SK-N-SH treated with all-trans-retinoic acid at 6 μM for 48 hours (cell line): ENCODE measurements around the gene GRK1.

Experiments used
- ATAC-seq: fragments of 200-7000 bp; cut with Tn5 transposase; 3 replicates; pipeline ENCODE4 v1.9.1; 2020; ENCODE audit warnings: mild to moderate bottlenecking, moderate library complexity
- ARNTL ChIP-seq: fragments of 450-650 bp; formaldehyde crosslinking; IDR thresholded peaks from 2 replicates; pipeline ENCODE4 v1.5.0; 2020; ENCODE audit warnings: low read depth, mild to moderate bottlenecking, moderate library complexity, borderline replicate concordance
- BACH2 ChIP-seq: fragments of 250-450 bp; sonication (Bioruptor Pico); IDR thresholded peaks from 2 replicates; pipeline ENCODE4 v1.9.0; 2021; ENCODE audit warnings: mild to moderate bottlenecking, borderline replicate concordance
- CSDC2 ChIP-seq: fragments of 250-450 bp; sonication (Bioruptor Pico); IDR thresholded peaks from 2 replicates; pipeline ENCODE4 v1.5.0; 2020; ENCODE audit warnings: mild to moderate bottlenecking, moderate library complexity
- ESRRG ChIP-seq: fragments of 250-450 bp; sonication (Bioruptor Pico); IDR thresholded peaks from 2 replicates; pipeline ENCODE4 v1.6.1; 2021; ENCODE audit warnings: mild to moderate bottlenecking
- GLIS3 ChIP-seq: fragments of 250-450 bp; sonication (Bioruptor Pico); IDR thresholded peaks from 2 replicates; pipeline ENCODE4 v1.5.0; 2020; ENCODE audit warnings: mild to moderate bottlenecking, moderate library complexity
- OSR1 ChIP-seq: fragments of 250-450 bp; sonication (Bioruptor Pico); IDR thresholded peaks from 2 replicates; pipeline ENCODE4 v1.8.0; 2022; ENCODE audit warnings: moderate library complexity, mild to moderate bottlenecking, inconsistent platforms
- PPARA ChIP-seq: fragments of 250-450 bp; sonication (Bioruptor Pico); IDR thresholded peaks from 2 replicates; pipeline ENCODE4 v1.5.0; 2020; ENCODE audit warnings: mild to moderate bottlenecking, borderline replicate concordance
- RARB ChIP-seq: fragments of 250-450 bp; sonication (Bioruptor Pico); IDR thresholded peaks from 2 replicates; pipeline ENCODE4 v1.8.0; 2021; ENCODE audit warnings: mild to moderate bottlenecking, moderate library complexity
- TCF4 ChIP-seq: fragments of 250-450 bp; sonication (Bioruptor Pico); IDR thresholded peaks from 2 replicates; pipeline ENCODE4 v1.8.0; 2021; ENCODE audit warnings: mild to moderate bottlenecking, moderate library complexity, borderline replicate concordance
- TOX ChIP-seq: fragments of 250-450 bp; sonication (Bioruptor Pico); IDR thresholded peaks from 2 replicates; pipeline ENCODE4 v1.8.0; 2021; ENCODE audit warnings: mild to moderate bottlenecking, moderate library complexity, borderline replicate concordance
- ZC3H10 ChIP-seq: fragments of 250-450 bp; sonication (Bioruptor Pico); IDR thresholded peaks from 2 replicates; pipeline ENCODE4 v1.5.1; 2021; ENCODE audit warnings: mild to moderate bottlenecking, moderate library complexity
- ZFP3 ChIP-seq: fragments of 250-450 bp; sonication (Bioruptor Pico); IDR thresholded peaks from 2 replicates; pipeline ENCODE4 v1.5.0; 2020; ENCODE audit warnings: mild to moderate bottlenecking, moderate library complexity
- ZFP30 ChIP-seq: fragments of 450-650 bp; formaldehyde crosslinking; IDR thresholded peaks from 2 replicates; pipeline ENCODE4 v1.5.0; 2022; ENCODE audit warnings: mild to moderate bottlenecking, moderate library complexity
- ZNF70 ChIP-seq: fragments of 450-650 bp; formaldehyde crosslinking; IDR thresholded peaks from 2 replicates; pipeline ENCODE4 v1.5.0; 2020; ENCODE audit warnings: mild to moderate bottlenecking, moderate library complexity
- ZNF8 ChIP-seq: fragments of 450-650 bp; formaldehyde crosslinking; IDR thresholded peaks from 2 replicates; pipeline ENCODE4 v1.5.0; 2020; ENCODE audit warnings: mild to moderate bottlenecking, moderate library complexity
- TF ChIP-seq, protein P1 (sequence below): fragments of 250-450 bp; sonication (Bioruptor Pico); IDR thresholded peaks from 2 replicates; pipeline ENCODE4 v1.5.1; 2021; ENCODE audit warnings: mild to moderate bottlenecking, moderate library complexity
- TF ChIP-seq, protein P2 (sequence below): fragments of 250-450 bp; sonication (Bioruptor Pico); IDR thresholded peaks from 2 replicates; pipeline ENCODE4 v1.8.0; 2020; ENCODE audit warnings: mild to moderate bottlenecking, moderate library complexity, borderline replicate concordance
- TF ChIP-seq, protein P3 (sequence below): fragments of 250-450 bp; sonication (Bioruptor Pico); IDR thresholded peaks from 2 replicates; pipeline ENCODE4 v1.5.0; 2020; ENCODE audit warnings: mild to moderate bottlenecking, moderate library complexity

The GRK1 gene

DNA sequence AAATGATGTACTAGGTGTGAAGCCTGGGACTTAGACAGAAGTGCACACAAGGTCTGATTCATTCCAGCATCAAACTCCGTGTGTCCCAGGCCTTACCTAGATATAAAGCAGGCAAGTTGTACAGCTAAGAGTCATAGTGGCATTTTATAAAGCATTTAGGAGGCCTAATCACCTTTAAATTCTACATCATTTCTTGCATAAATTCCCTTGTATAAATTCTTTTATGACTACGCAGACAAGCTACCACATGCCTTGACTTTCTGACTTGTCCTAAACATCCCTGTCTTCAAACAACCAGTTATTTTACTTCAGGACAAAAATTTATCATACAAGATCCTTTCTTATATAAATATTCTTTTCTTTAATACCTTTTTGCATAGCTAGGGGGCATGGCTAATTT, 114.6 kb downstream of the GRK1 start:
- no peak for ATAC-seq
- no peak for TF ChIP-seq TOX
- no peak for TF ChIP-seq PPARA (CRISPR knock-in tag)
- TF ChIP-seq ZFP30 (CRISPR knock-in tag) = no peak
- TF ChIP-seq ZFP3 = no peak
- TF ChIP-seq RARB (CRISPR knock-in tag) = no peak
- TF ChIP-seq, protein P1, sequence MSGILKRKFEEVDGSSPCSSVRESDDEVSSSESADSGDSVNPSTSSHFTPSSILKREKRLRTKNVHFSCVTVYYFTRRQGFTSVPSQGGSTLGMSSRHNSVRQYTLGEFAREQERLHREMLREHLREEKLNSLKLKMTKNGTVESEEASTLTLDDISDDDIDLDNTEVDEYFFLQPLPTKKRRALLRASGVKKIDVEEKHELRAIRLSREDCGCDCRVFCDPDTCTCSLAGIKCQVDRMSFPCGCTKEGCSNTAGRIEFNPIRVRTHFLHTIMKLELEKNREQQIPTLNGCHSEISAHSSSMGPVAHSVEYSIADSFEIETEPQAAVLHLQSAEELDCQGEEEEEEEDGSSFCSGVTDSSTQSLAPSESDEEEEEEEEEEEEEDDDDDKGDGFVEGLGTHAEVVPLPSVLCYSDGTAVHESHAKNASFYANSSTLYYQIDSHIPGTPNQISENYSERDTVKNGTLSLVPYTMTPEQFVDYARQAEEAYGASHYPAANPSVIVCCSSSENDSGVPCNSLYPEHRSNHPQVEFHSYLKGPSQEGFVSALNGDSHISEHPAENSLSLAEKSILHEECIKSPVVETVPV (CRISPR knock-in tag) = no peak
- no peak for TF ChIP-seq CSDC2 (CRISPR knock-in tag)
- TF ChIP-seq ARNTL (CRISPR knock-in tag) = no peak
- TF ChIP-seq, protein P2, sequence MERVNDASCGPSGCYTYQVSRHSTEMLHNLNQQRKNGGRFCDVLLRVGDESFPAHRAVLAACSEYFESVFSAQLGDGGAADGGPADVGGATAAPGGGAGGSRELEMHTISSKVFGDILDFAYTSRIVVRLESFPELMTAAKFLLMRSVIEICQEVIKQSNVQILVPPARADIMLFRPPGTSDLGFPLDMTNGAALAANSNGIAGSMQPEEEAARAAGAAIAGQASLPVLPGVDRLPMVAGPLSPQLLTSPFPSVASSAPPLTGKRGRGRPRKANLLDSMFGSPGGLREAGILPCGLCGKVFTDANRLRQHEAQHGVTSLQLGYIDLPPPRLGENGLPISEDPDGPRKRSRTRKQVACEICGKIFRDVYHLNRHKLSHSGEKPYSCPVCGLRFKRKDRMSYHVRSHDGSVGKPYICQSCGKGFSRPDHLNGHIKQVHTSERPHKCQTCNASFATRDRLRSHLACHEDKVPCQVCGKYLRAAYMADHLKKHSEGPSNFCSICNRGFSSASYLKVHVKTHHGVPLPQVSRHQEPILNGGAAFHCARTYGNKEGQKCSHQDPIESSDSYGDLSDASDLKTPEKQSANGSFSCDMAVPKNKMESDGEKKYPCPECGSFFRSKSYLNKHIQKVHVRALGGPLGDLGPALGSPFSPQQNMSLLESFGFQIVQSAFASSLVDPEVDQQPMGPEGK = no peak

DNA sequence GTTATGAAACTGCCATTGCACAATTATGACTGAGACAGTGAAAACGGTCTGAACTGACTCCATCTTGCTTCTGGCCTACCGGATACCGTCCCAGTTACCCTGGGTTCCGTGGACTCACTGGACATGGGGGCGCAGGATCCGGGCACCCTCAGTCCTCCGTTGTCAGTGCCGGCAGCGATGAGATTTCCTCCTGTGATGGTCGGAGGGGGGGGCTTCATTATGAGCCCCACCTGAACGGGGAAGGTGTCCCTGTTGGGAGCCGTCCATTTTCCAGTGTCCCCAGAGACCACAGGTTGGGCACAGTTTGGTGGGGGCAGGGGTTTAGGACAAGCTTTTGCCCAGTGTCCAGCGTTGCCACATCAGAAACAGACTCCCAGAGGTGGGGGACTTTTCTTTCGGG, 115.5 kb downstream of the GRK1 start:
- no peak for ATAC-seq
- TF ChIP-seq ZNF70 = no peak
- TF ChIP-seq, all 23 proteins: peak for 0

DNA sequence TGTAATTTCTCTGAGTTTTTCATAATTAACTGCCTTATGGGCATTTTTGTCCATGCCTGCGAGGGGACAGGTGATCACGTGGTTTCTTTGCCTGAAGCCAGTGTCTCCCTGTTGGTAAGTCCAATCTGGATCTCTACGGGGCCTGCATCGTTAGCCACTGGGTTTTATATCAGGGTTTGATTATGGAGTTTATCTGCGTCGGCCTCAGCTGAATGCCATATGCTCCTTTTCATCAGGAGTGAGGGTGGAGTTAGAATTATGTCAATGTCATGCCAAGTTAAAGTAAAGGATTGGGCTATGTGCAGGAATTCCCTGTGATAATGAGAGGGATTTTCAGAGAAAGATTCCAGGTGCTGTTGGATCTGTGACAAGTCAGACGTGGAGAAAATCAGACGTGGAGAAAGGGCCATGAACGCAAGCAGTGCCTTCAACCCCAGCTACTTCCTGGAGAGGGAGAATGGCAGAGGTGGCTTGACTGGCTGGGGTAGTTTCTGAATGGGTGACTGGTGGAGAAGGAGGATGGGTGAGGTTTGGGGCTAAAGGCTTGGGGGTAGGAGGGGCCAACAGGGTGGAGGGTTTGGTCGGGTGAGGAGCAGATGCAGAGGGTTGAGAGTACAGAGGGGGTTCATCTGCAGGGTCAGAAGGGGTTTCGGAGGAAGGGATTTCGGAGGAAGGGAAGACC, 116.3 kb downstream of the GRK1 start:
- no peak for ATAC-seq
- TF ChIP-seq ZNF8 (CRISPR knock-in tag) (no peak), BACH2 (CRISPR knock-in tag) (no peak), GLIS3 (CRISPR knock-in tag) (no peak), CSDC2 (CRISPR knock-in tag) (no peak), TOX (no peak), RARB (CRISPR knock-in tag) (no peak), ESRRG (CRISPR knock-in tag) (no peak), TCF4 (CRISPR knock-in tag) (no peak), ZC3H10 (CRISPR knock-in tag) (no peak)
- TF ChIP-seq, protein P1 (CRISPR knock-in tag) = no peak
- TF ChIP-seq, protein P3, sequence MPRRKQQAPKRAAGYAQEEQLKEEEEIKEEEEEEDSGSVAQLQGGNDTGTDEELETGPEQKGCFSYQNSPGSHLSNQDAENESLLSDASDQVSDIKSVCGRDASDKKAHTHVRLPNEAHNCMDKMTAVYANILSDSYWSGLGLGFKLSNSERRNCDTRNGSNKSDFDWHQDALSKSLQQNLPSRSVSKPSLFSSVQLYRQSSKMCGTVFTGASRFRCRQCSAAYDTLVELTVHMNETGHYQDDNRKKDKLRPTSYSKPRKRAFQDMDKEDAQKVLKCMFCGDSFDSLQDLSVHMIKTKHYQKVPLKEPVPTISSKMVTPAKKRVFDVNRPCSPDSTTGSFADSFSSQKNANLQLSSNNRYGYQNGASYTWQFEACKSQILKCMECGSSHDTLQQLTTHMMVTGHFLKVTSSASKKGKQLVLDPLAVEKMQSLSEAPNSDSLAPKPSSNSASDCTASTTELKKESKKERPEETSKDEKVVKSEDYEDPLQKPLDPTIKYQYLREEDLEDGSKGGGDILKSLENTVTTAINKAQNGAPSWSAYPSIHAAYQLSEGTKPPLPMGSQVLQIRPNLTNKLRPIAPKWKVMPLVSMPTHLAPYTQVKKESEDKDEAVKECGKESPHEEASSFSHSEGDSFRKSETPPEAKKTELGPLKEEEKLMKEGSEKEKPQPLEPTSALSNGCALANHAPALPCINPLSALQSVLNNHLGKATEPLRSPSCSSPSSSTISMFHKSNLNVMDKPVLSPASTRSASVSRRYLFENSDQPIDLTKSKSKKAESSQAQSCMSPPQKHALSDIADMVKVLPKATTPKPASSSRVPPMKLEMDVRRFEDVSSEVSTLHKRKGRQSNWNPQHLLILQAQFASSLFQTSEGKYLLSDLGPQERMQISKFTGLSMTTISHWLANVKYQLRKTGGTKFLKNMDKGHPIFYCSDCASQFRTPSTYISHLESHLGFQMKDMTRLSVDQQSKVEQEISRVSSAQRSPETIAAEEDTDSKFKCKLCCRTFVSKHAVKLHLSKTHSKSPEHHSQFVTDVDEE (CRISPR knock-in tag) = no peak
- TF ChIP-seq, protein P2 = no peak
- TF ChIP-seq, all 23 proteins: peak for 0

DNA sequence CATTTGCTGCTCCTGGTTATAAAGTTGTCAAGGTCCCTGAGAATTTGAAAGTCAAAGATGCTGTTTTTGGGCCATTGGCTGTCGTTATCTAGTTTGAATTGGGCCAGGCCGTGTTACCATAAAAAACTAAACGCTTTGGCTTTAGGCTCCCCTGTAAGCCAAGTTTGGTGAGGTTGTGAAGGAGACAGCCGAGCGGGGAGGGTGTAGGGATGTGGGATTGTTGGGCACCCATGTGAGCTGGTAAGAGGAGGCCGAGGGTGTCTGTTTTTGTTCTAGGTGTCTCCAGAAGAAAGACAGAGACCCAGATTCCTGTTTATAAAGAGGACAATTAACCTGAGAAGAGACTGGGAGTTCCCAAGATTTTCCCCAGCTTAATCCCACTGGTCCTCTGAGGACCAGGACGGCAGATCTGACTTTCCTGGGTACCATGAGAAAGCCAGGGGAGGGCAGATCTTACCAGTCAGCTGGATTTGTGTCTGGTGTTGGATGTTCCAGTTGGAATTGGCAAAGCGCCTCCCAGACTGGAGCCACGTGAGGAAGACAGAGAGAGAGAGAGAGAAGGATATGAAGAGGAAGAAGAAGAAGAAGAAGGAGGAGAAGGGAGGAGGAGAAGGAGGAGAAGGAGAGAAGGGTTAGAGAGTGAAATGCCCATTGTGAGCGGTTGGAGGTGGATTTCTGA, 117.1 kb downstream of the GRK1 start:
- no peak for ATAC-seq
- TF ChIP-seq ESRRG (CRISPR knock-in tag) (no peak), BACH2 (CRISPR knock-in tag) (no peak), OSR1 (CRISPR knock-in tag) (no peak), ZNF70 (no peak), RARB (CRISPR knock-in tag) (no peak), CSDC2 (CRISPR knock-in tag) (no peak), GLIS3 (CRISPR knock-in tag) (no peak), ZNF8 (CRISPR knock-in tag) (no peak), ZFP3 (no peak), PPARA (CRISPR knock-in tag) (no peak)
- TF ChIP-seq, protein P1 (CRISPR knock-in tag) = no peak
- TF ChIP-seq, protein P3 (CRISPR knock-in tag) = no peak
